ENCODE data around the gene GTPBP1. TPM values are rescaled to one million over a fixed set of nuclear protein-coding genes. Genes with fewer than 3 reads are reported as not detected.

The GTPBP1 gene
- polyA plus RNA-seq, 3 donors, result 6.7 to 41.4 (median 12.7) TPM

DNA sequence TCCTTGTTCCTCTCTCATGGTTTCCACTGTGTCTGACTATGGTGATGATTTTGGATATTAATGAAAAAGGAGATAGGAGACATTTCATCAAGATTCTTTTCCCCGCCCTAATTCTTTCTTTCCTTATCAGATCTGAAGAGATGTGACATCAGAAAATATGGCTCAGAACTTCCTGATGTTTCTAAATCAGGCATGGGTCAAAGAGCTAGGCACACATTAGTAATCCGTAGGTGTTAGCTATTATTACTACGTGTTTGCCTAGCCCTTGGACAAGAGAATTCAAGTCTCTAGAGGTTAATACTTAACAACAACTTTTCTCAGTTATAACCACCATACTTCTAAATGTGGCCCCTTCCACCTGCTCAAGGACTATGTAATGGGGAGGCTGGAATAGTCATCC is 10.8 kb upstream of the GTPBP1 start:
- H3K27me3 Mint-ChIP-seq (ENCODE audit: low read depth in 3 of 3), result peaks cover 0 to under 1% (median 0%) of the 10 kb centered on the region in 3 donors
- Histone ChIP-seq H2AFZ (ENCODE audit: insufficient read depth, low read depth, low read length, poor library complexity, severe bottlenecking) (no peak overlapping the region), H3K4me1 (ENCODE audit: control insufficient read depth in 1 of 2, insufficient read depth in 2 of 2, low read length in 2 of 2) (peaks cover 37 to 41% of the 10 kb centered on the region in 2 donors), H3K27ac (ENCODE audit: low read depth in 1 of 2, low read length in 2 of 2) (no peak overlapping the region), H3K4me2 (replicated peaks; ENCODE audit: extremely low read depth, low read length, poor library complexity, severe bottlenecking) (no peak overlapping the region), H3K9ac (ENCODE audit: insufficient read depth, low read length, poor library complexity, severe bottlenecking) (no peak overlapping the region), H3K27me3 (ENCODE audit: control insufficient read depth in 2 of 2, insufficient read depth in 2 of 2, low read length in 2 of 2) (no peaks in the 10 kb centered on the region), H4K20me1 (ENCODE audit: insufficient read depth, low read length) (peaks cover 16% of the 10 kb centered on the region), H3K9me3 (replicated peaks in 1 of 2; ENCODE audit: control insufficient read depth in 1 of 2, insufficient read depth in 1 of 2, low read length in 2 of 2) (no peaks in the 10 kb centered on the region), H3K79me2 (ENCODE audit: insufficient read depth, low read length) (peaks cover 60% of the 10 kb centered on the region), H3K4me3 (replicated peaks in 1 of 3; ENCODE audit: low read depth in 2 of 3, low read length in 3 of 3) (no peak overlapping the region), H3K36me3 (replicated peaks in 1 of 2; ENCODE audit: control insufficient read depth in 1 of 2, insufficient read depth in 2 of 2, low read length in 2 of 2) (peaks cover 0 to 24% of the 10 kb centered on the region in 2 donors)
- intact Hi-C loops (cut with micrococcal nuclease), result no loop called here
- TF ChIP-seq, protein P1, sequence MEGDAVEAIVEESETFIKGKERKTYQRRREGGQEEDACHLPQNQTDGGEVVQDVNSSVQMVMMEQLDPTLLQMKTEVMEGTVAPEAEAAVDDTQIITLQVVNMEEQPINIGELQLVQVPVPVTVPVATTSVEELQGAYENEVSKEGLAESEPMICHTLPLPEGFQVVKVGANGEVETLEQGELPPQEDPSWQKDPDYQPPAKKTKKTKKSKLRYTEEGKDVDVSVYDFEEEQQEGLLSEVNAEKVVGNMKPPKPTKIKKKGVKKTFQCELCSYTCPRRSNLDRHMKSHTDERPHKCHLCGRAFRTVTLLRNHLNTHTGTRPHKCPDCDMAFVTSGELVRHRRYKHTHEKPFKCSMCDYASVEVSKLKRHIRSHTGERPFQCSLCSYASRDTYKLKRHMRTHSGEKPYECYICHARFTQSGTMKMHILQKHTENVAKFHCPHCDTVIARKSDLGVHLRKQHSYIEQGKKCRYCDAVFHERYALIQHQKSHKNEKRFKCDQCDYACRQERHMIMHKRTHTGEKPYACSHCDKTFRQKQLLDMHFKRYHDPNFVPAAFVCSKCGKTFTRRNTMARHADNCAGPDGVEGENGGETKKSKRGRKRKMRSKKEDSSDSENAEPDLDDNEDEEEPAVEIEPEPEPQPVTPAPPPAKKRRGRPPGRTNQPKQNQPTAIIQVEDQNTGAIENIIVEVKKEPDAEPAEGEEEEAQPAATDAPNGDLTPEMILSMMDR (IDR thresholded peaks at IDR 0.05), result no peak
- no peaks in the 10 kb centered on the region for H3K9me3 Mint-ChIP-seq
- peaks cover 41% of the 10 kb centered on the region for H3K4me1 Mint-ChIP-seq
- WGBS (ENCODE audit: insufficient coverage), result 100% methylated on average over 1 of the region's 3 CpGs
- H3K36me3 Mint-ChIP-seq, result peaks cover 22 to 33% of the 10 kb centered on the region in 2 donors
- H3K4me3 Mint-ChIP-seq, result no peak overlapping the region
- DNase-seq, result no peak
- no peak overlapping the region for H3K27ac Mint-ChIP-seq

DNA sequence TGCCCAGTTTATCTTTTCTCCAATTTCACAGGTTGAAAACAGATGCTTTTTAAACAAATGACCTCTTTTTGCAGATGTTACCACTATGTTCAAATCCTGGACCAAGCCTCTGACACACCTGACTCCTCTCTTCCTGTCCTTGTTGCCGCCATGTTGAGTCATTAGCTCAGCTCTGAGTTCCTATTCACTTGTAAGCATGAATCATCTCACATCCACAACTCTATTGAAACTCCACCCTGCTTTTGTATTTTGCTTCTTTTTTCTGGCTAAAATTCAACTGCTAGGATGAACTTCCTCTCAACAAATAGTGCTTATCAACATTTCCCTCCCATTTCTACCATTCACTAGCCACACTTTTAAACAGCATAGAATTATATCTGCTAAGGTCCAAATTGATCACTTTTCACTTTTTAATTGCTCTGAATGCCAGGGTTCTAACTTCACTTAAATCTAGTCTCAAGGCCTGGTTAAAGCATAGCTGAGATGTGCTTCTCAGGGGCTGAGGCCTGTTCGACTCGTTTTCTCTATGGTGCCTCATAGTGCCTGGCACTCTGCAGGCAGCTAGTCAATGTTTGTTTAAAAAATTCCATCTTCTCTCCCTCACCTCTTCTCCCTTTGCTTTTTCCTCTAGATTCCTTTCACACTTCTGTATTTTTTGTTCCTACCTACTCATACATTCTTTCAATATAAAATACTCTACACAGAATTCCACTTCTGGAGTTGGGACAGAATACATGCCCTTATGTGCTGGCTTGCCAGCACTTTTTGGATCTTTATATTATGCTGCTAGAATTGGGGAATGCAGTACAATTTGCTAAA is 8.9 kb upstream of the GTPBP1 start:
- H3K4me1 Mint-ChIP-seq, result peaks cover 48% of the 10 kb centered on the region
- no peaks in the 10 kb centered on the region for H3K9me3 Mint-ChIP-seq
- peaks cover 46 to 51% of the 10 kb centered on the region in 2 donors for H3K4me1 ChIP-seq (ENCODE audit: control insufficient read depth in 1 of 2, insufficient read depth in 2 of 2, low read length in 2 of 2)
- TF ChIP-seq, protein P1 (IDR thresholded peaks at IDR 0.05), result no peak
- peak overlapping the region; percentile 45 to 69 for H3K4me3 Mint-ChIP-seq
- no peaks in the 10 kb centered on the region for H3K9me3 ChIP-seq (replicated peaks in 1 of 2; ENCODE audit: control insufficient read depth in 1 of 2, insufficient read depth in 1 of 2, low read length in 2 of 2)
- peak overlapping the region; percentile 89 to 94 (median 90) for H3K27ac Mint-ChIP-seq
- intact Hi-C loops (cut with micrococcal nuclease), result no loop called here
- H4K20me1 ChIP-seq (ENCODE audit: insufficient read depth, low read length), result peaks cover 16% of the 10 kb centered on the region
- peaks cover 60% of the 10 kb centered on the region for H3K79me2 ChIP-seq (ENCODE audit: insufficient read depth, low read length)
- peaks cover 0 to 13% of the 10 kb centered on the region in 2 donors for H3K36me3 ChIP-seq (replicated peaks in 1 of 2; ENCODE audit: control insufficient read depth in 1 of 2, insufficient read depth in 2 of 2, low read length in 2 of 2)
- H3K36me3 Mint-ChIP-seq, result peaks cover 8 to 26% of the 10 kb centered on the region in 2 donors
- H3K4me3 ChIP-seq (replicated peaks in 1 of 3; ENCODE audit: low read depth in 2 of 3, low read length in 3 of 3), result peak overlapping the region in 1 of 3 experiments; percentile 89
- H3K9ac ChIP-seq (ENCODE audit: insufficient read depth, low read length, poor library complexity, severe bottlenecking), result no peak overlapping the region
- peaks cover 2 to 4% (median 4%) of the 10 kb centered on the region in 3 donors for H3K27me3 Mint-ChIP-seq (ENCODE audit: low read depth in 3 of 3)
- peak overlapping the region; percentile 47 to 77 for H3K27ac ChIP-seq (ENCODE audit: low read depth in 1 of 2, low read length in 2 of 2)
- WGBS (ENCODE audit: insufficient coverage), result 57% methylated on average over 3 of the region's 3 CpGs
- H2AFZ ChIP-seq (ENCODE audit: insufficient read depth, low read depth, low read length, poor library complexity, severe bottlenecking), result no peak overlapping the region
- peak; percentile 70 to 89 (median 80) for DNase-seq
- H3K4me2 ChIP-seq (replicated peaks; ENCODE audit: extremely low read depth, low read length, poor library complexity, severe bottlenecking), result peak overlapping the region; percentile 27
- H3K27me3 ChIP-seq (ENCODE audit: control insufficient read depth in 2 of 2, insufficient read depth in 2 of 2, low read length in 2 of 2), result no peaks in the 10 kb centered on the region
